ENCODE data around the gene DUSP1.

- no peak for TF ChIP-seq CTCF (IDR thresholded peaks at IDR 0.05)
- no peak for TF ChIP-seq POLR2A (IDR thresholded peaks at IDR 0.05)
These were observed 5.2 kb upstream of the DUSP1 start for GRCh38 chr5:172776235-172776594.

Measured in body of pancreas (tissue), 4 donors.